CD1c-positive myeloid dendritic cell (primary cell): Measurements from ENCODE around the gene IQSEC1.

ENCODE experiments used
- DNase-seq: peaks from one replicate; pipeline ENCODE4 v3.0.0-alpha.2; 2016; ENCODE audit errors: extremely low spot score

IQSEC1 gene

GRCh38 chr3:13085846-13086179 is 12.6 kb upstream of the IQSEC1 start:
- DNase-seq, result no peak

DNA sequence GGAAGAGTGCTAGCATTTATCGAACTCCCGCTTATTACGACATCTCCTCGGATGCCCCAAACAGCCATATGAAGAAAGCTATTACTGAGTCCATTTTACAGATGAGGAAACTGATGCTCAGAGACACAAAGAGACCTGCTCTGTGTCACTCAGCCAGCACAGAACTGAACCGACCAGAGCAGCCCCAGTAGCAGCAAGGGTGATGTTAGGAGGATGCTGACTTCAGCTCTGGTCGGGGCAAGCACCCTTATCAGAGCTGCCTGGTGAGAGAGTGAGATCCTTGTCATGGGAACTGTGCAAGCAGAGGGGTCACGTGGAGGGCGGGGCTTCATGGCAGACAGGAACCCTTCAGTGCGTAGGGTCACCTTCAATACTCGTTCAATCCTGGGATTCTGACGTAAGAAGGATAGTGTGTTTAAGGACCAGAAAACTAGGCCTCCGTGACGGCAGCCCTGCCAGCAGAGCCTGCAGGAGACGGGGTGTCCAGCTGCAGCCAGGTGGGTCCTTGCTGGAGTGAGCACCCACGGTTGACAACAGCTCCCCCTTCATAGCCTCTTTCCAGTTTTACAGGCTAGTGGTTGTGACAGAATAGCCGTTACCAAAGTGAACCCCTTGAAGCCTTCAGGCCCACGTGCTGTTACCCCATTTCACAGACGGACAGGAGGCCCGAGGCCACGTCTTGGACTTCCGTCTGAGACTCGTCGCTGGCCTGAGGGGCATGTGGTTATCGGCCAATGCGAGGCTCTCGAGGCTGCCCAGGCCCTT is 12.0 kb upstream of the IQSEC1 start:
- DNase-seq, result no peak

DNA sequence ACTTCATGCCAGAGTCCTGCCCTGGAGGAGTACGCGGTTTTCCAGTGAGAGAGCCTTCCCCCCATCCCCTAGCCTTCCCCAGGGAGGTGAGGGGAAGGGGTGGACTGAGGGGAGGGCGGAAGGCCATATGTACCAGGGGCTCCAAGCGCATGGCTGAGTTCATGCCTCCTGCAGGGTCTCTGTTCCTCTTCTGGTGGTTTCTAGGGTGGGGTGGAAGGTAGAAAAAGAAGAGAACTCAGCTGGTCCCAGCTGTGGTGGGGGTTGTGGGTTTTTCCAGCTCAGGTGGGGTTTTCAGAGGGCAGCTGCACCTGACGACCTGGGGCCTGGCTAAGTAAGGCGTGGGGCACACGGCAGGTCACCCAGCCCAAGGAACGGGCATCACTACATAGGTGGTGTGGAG is 10.7 kb upstream of the IQSEC1 start:
- DNase-seq, result no peak

DNA sequence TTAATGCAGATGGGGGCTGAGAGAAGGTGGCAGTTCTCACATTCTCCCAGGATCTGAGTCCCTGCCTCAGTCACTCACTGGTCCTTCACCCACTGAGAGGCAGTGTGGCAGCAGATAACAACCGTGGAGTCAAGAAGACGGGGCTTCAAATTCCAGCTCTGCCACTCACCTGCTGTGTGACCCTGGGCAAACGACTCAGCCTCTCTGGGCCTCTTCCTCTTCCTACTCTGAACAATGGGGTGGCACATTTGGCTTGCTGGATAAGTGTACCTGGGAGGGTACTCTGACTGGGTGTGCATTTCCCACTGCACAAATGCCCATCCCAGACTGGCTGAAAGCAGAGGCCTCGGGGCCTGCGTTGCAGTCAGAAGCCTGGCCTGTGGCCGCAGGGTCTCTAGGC is 10.0 kb upstream of the IQSEC1 start:
- no peak for DNase-seq

- DNase-seq, result no peak
Measured at GRCh38 chr3:13082677-13083076, 9.4 kb upstream of the IQSEC1 start.

- no peak for DNase-seq
Measured at GRCh38 chr3:13081603-13082360, 8.6 kb upstream of the IQSEC1 start.

- no peak for DNase-seq
Measured at GRCh38 chr3:13080591-13080990, 7.4 kb upstream of the IQSEC1 start.

- no peak for DNase-seq
Measured at GRCh38 chr3:13080026-13080425, 6.8 kb upstream of the IQSEC1 start.

- DNase-seq, result no peak
Measured at GRCh38 chr3:13079510-13079909, 6.3 kb upstream of the IQSEC1 start.

GRCh38 chr3:13079051-13079450 is 5.8 kb upstream of the IQSEC1 start:
- DNase-seq, result no peak

DNA sequence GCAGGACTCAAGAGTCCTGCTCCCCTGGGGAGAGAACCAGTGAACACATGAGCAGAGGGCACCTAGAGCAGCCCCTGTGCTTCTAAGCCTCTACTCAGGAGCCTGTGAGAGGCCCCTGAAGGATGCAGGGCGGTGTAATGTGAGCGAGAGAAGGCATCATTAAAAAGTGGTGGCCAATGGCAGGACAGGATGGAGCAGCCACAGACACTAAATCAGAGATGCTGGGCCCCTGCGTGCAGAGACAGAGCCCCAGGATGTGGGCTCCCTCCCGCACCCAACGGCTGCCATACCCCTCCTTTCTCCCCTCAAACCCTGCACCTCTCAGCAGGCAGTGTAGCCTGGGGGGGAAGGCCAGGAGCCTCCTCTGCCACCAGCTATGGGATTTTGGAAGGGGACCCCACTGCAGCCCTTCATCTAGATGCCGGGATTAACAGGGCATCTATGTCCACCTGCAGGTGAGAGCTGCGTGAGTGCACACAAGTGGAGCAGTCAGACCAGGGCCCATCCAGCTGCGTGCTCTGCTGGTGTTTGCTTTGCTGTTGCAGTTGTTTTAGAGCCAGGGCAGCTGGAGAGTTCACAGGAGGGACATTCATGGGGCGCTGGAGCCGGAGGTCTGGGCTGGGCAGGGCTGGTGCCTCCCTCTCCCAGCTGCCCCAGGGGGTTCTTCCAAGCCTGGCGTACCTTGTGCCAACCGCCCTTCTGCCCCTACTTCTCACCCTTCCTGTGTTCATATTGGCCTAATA is 5.1 kb upstream of the IQSEC1 start:
- DNase-seq, result no peak

GRCh38 chr3:13077431-13078162 is 4.4 kb upstream of the IQSEC1 start:
- DNase-seq, result no peak

- DNase-seq, result no peak
Measured at GRCh38 chr3:13075986-13076654, 2.9 kb upstream of the IQSEC1 start.

GRCh38 chr3:13075318-13075717 is 2.1 kb upstream of the IQSEC1 start:
- peak; percentile 72 for DNase-seq

DNA sequence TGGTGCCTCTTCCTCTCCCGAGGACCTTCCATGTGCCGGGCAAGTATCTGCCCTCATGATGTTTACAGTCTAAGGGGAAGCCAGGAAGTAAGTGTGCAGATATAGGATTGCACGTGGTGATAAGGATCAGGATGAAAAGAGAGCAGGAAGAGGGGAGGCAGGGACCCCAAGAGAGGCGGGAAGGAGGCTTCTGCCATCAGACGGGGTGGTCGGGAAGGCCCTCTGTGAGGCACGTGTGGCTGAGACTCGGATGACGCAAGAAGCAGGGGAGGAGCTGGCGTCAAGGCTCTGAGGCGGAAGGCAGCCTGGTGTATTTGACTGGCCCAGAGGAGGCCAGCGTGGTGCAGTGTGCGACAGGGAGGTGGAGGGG is 762 bp upstream of the IQSEC1 start:
- DNase-seq, result no peak

DNA sequence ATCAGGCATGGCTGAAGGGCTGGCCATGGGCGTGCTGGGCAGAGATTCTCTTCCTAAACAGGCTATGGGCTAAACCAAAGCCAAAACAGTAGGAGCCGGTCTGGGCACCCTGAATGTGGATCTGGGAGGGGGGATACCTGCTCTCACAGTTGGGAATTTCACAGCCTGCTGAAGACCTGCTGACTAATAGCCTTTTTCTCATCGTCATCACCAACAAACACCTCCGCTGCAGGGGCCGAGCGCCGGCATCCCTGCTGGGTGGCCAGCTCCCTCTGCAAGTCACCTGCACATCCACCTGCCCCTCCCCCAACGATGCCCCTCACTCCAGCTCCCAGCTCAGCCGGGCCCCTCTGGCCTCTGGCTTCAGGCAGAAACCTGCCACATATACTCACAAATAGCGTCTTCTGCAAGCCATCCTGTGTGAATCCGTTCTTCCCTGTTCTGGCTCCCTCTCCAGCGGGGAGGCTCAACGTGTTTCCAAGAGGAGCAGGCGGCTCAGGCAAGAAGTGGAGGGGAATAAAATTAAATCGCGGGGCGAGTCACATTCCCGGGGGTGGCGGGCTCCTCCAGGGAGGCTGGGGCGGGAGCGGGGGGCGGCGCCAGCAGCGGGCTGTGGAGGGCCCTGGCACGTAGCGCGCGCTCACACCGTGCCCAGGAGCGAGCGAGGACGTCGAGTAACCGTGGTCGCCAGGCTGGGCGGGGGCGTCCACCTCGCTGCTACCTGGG is 466 bp downstream of the IQSEC1 start:
- no peak for DNase-seq

DNA sequence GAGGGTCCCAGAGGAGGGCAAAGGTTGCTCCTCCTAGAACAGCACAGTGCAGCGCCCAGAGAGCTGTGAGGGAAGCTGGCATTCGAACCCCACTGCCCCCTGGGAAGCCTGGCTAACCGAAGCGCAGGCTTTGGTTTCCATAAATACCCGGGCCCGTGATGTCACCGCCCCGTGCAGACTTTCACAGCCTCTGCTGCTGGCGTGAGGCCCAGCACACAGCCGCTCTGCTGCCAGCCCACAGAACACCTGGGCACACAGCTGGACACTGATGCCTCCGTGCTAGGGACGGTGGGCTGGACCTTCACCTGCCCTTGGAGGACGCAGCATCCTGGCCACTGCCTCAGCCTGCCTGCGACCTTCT is 1.0 kb downstream of the IQSEC1 start:
- DNase-seq, result no peak

GRCh38 chr3:13071695-13072094 is 1.5 kb downstream of the IQSEC1 start:
- no peak for DNase-seq

- DNase-seq, result no peak
Measured at GRCh38 chr3:13070391-13071070, 2.7 kb downstream of the IQSEC1 start.

DNA sequence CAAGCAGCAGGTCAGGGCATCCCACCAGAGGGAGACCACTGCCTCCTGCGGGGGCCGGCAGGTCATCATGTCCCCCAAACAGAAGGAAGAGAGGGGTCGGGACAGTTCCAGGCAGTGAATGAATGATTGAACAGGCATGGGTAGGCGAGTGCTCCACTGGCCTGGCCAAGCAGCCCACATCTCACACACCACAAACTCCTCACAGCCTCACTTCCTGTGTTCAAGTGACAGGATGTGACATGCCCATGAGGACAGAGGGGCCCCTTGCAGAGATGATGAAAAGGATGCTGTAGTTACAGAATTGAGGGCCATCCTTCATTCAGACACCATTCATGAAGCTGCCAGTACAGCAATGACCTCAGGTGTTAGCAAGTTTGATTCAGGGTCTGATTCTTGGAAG is 3.7 kb downstream of the IQSEC1 start:
- DNase-seq, result peak; percentile 16
